Measurements from ENCODE around the gene SYNRG. TPM values are rescaled to one million over a fixed set of nuclear protein-coding genes. Genes with fewer than 3 reads are reported as not detected.
"Not testable (repeated sequence)": the region's sequence is repeated elsewhere in the genome, so short reads cannot be mapped to it uniquely, and the experiment has no call there.

SYNRG gene
- total and polyA plus RNA-seq, 8 donors, result 3.7 to 92.4 (median 27.8) TPM

DNA sequence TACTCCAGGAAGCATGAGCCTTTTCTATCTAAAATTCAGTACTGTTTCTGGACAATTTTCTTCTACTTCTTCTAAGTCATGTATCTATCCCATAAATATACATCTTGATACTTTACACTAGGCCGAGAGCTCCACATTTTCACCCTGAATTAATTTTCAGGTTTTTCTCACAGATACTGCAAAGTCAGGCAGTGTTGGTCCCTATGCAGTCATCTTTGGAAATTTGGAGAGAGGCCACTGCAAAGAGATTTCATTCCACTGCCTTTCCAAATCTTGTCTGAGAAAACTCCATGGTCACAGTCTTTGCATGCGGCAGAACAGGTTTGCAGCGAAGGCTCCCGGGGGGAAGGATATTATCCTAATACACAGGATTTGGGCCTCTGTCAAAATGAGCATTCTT, 91.3 kb downstream of the SYNRG start:
- TF ChIP-seq EP300 (IDR thresholded peaks at IDR 0.05), result no peak
- no peak for TF ChIP-seq POLR2A (IDR thresholded peaks at IDR 0.05)
- no peak for TF ChIP-seq POLR2AphosphoS5 (IDR thresholded peaks at IDR 0.05)
- TF ChIP-seq CTCF (IDR thresholded peaks at IDR 0.05), result no peak
- no peak overlapping the region for H3K4me3 ChIP-seq
- no peak for DNase-seq
- H3K9me3 ChIP-seq, result no peaks in the 10 kb centered on the region
- intact Hi-C loops (cut with DNase I; ENCODE audit: low total_unique reads), result no loop called here
- no peaks in the 10 kb centered on the region for H3K27me3 ChIP-seq
- no peaks in the 10 kb centered on the region for H3K4me1 ChIP-seq
- 87 to 94% (median 91%) methylated on average over 4 of the region's 4 CpGs for WGBS, 5 donors
- H3K27ac ChIP-seq, result no peak overlapping the region
- peaks cover 45 to 100% (median 90%) of the 10 kb centered on the region in 4 donors for H3K36me3 ChIP-seq

DNA sequence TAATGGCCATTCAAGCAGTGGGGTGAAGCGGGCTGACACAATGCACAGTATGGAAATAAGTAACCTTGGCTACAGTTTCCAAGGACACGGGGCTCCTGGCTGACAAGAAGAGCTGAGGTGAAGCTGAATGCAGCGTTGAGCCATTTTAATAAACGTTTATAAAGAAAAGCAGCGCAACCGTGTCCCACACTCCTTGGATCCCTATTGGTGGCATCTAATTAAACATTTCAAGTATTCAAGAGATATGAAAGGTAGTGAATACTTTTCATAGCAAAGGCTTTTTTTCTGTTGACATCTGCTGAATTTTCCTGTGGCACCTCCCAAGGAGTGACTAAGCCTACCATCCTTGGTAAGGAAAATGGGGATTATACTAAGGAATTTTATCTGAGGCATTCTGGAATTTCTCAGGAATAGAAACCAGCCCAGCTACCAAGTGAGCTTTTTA, 93.1 kb downstream of the SYNRG start:
- WGBS, 5 donors, result 72 to 86% (median 80%) methylated on average over 6 of the region's 6 CpGs

GRCh38 chr17:37513711-37514110, 95.5 kb downstream of the SYNRG start:
- DNase-seq, result no peak
- no peak for TF ChIP-seq POLR2A (IDR thresholded peaks at IDR 0.05)
- TF ChIP-seq POLR2AphosphoS5 (IDR thresholded peaks at IDR 0.05), result no peak
- TF ChIP-seq CTCF (IDR thresholded peaks at IDR 0.05), result no peak
- no peak for TF ChIP-seq EP300 (IDR thresholded peaks at IDR 0.05)
- Histone ChIP-seq H3K36me3 (peaks cover 30 to 68% (median 64%) of the 10 kb centered on the region in 4 donors), H3K27me3 (no peaks in the 10 kb centered on the region), H3K27ac (no peak overlapping the region), H3K9me3 (no peaks in the 10 kb centered on the region), H3K4me3 (no peak overlapping the region), H3K4me1 (no peaks in the 10 kb centered on the region)
- intact Hi-C loops (cut with DNase I; ENCODE audit: low total_unique reads), result no loop called here
- 68 to 83% (median 81%) methylated on average over 9 to 10 of the region's 10 CpGs for WGBS, 5 donors

More for the DNA sequence above, 93.1 kb downstream of the SYNRG start:
- intact Hi-C loops (cut with DNase I; ENCODE audit: low total_unique reads), result no loop called here
- DNase-seq, result peak in 1 of 2 donors; percentile 42
- Histone ChIP-seq H3K36me3 (peaks cover 47 to 92% (median 89%) of the 10 kb centered on the region in 4 donors), H3K27ac (no peak overlapping the region), H3K4me3 (no peak overlapping the region), H3K4me1 (no peaks in the 10 kb centered on the region), H3K9me3 (no peaks in the 10 kb centered on the region), H3K27me3 (no peaks in the 10 kb centered on the region)
- TF ChIP-seq POLR2AphosphoS5 (IDR thresholded peaks at IDR 0.05), result no peak
- TF ChIP-seq POLR2A (IDR thresholded peaks at IDR 0.05), result no peak

GRCh38 chr17:37512442-37513068, 96.7 kb downstream of the SYNRG start:
- no peak for DNase-seq
- peaks cover 19 to 56% (median 53%) of the 10 kb centered on the region in 4 donors for H3K36me3 ChIP-seq
- no peak for TF ChIP-seq CTCF (IDR thresholded peaks at IDR 0.05)
- intact Hi-C loops (cut with DNase I; ENCODE audit: low total_unique reads), result no loop called here
- WGBS, 5 donors, result 85 to 88% (median 87%) methylated on average over 23 to 24 of the region's 24 CpGs
- no peak overlapping the region for H3K4me3 ChIP-seq
- no peak overlapping the region for H3K27ac ChIP-seq
- no peaks in the 10 kb centered on the region for H3K9me3 ChIP-seq
- H3K27me3 ChIP-seq, result no peaks in the 10 kb centered on the region
- peaks cover 0 to 2% (median 0%) of the 10 kb centered on the region in 4 donors for H3K4me1 ChIP-seq

DNA sequence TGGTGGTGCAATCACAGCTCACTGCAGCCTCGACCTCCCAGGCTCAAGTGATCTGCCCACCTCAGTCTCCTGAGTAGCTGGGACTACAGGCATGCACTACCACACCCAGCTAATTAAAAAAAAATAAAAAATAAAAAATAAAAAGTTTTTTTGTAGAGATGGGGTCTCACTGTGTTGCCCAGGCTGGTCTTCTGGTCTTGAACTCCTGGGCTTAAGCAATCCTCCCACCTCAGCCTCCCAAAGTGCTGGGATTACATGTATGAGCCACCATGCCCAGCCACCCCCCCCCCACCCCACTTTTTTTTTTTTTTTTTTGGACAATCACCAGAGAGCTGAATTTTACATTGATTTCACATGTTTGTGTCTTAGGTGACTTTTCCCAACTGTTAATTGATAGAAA, 97.6 kb downstream of the SYNRG start:
- WGBS, 5 donors, result 80 to 100% (median 88%) methylated on average over 1 of the region's 1 CpG
- Histone ChIP-seq H3K4me1 (peaks cover 0 to 11% (median 4%) of the 10 kb centered on the region in 4 donors), H3K36me3 (peaks cover 9 to 47% (median 44%) of the 10 kb centered on the region in 4 donors)
- intact Hi-C loops (cut with DNase I; ENCODE audit: low total_unique reads); H3K27ac ChIP-seq; H3K9me3 ChIP-seq; H3K27me3 ChIP-seq; H3K4me3 ChIP-seq; DNase-seq: not testable (repeated sequence)

Measured in stomach (tissue), 9 donors.